LNCaP clone FGC (cell line): Measurements from ENCODE around the gene CCNYL1.

Source experiments
- DNase-seq: peaks from one replicate; pipeline ENCODE4 v3.0.0-alpha.2; 2011; ENCODE audit warnings: low read depth
- H3K4me3 ChIP-seq: 2 replicates; pipeline ENCODE4 v1.5.1; 2011; ENCODE audit warnings: mild to moderate bottlenecking, low read depth, low read length, control low read depth
- CTCF ChIP-seq: IDR thresholded peaks from 2 replicates; pipeline ENCODE4 v1.5.1; 2012; ENCODE audit warnings: mild to moderate bottlenecking; ENCODE audit not compliant: control insufficient read depth, insufficient read depth; ENCODE audit errors: extremely low read depth

CCNYL1 gene

DNA sequence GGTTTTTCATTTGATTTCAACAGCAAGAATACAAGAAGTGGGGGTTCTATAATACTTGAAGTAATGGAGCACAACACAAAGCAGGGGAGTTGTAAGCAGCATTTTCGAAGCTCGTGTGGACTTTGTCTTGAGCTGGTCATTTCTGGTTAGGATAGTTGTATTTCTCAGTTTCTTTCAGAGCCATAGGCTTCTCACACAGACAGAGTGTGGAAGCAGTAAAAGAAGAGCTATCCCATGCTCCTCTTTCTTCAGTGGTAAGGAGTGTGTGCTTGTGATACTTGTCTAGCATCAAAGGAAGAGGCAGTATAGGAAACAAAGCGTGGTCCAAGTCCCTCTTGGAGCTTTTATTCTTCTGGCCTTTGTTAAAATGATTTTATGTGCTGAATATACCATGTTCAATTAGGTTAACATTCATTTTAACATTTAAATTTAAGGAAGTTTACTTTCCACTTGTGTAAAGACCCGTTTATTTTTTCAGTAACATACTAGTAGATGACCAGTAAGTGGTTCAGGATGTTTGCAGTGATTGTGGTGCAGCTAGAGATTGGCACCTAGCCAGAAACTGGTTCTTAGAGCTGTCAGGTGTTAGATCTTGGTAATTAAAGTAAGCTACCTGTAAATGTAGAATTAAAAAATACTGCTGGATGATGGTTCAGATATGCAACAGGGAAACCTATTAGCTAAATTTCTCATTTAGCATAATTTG lies 14.6 kb downstream of the CCNYL1 start:
- TF ChIP-seq CTCF, result no peak
- DNase-seq, result no peak
- H3K4me3 ChIP-seq, result no peak overlapping the region

DNA sequence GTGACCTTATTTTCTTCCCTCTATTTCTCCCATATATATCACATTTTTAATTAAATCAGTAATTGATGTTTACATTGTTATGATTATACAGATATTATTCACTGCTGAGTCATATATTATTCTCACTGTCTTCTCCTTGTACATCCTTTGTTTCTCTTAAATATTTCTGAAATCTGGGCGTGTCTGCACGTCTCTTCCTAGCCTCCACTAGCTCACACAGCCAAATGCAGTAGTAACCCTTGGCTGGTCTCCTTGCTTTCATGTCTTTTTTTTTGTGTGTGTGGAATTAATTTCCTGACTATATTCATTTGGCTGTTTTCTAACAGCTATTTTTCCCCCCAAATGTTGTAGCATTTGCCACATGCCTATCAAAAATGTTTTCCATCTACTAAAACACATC lies 15.8 kb downstream of the CCNYL1 start:
- no peak for DNase-seq
- no peak overlapping the region for H3K4me3 ChIP-seq
- no peak for TF ChIP-seq CTCF

GRCh38 chr2:207729465-207729998 lies 18.1 kb downstream of the CCNYL1 start:
- no peak for DNase-seq
- no peak for TF ChIP-seq CTCF
- no peak overlapping the region for H3K4me3 ChIP-seq

GRCh38 chr2:207731138-207731537 lies 19.7 kb downstream of the CCNYL1 start:
- H3K4me3 ChIP-seq, result no peak overlapping the region
- DNase-seq, result no peak
- TF ChIP-seq CTCF, result no peak

- TF ChIP-seq CTCF, result no peak
- H3K4me3 ChIP-seq, result no peak overlapping the region
- DNase-seq, result no peak
These were observed 22.3 kb downstream of the CCNYL1 start for GRCh38 chr2:207733597-207734240.

DNA sequence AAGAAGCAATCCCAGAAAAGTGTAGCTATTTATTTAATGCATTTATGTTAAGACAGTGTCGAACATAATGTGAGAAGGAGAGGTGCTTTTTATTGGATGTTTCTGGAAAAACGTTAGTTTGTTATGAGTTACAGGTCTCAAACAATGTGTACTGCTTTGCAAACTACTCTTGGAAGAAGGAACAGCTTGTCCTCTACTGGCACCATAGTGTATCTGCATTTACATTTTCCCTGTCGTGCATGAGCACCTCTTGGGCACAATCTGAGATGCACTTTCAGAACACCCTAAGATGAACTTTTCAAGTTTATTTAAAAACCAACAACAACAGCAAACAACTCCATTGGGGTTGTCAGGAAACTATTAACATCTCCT lies 22.8 kb downstream of the CCNYL1 start:
- DNase-seq, result peak; percentile 22
- no peak overlapping the region for H3K4me3 ChIP-seq
- peak; percentile 83 for TF ChIP-seq CTCF
